Activated T-helper 9 cell treated with anti-CD3 and anti-CD28 coated beads, Interleukin-2, amount 50 U/mL, for 16 hours (primary cell): Measurements from ENCODE around the gene CRYBA1.
"Not testable (repeated sequence)": the region's sequence is repeated elsewhere in the genome, so short reads cannot be mapped to it uniquely, and the experiment has no call there.

ENCODE experiments used
- DNase-seq: peaks from one replicate; pipeline ENCODE4 v3.0.0-alpha.2; 2020; ENCODE audit warnings: low read depth

The CRYBA1 gene, protein sequence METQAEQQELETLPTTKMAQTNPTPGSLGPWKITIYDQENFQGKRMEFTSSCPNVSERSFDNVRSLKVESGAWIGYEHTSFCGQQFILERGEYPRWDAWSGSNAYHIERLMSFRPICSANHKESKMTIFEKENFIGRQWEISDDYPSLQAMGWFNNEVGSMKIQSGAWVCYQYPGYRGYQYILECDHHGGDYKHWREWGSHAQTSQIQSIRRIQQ

DNA sequence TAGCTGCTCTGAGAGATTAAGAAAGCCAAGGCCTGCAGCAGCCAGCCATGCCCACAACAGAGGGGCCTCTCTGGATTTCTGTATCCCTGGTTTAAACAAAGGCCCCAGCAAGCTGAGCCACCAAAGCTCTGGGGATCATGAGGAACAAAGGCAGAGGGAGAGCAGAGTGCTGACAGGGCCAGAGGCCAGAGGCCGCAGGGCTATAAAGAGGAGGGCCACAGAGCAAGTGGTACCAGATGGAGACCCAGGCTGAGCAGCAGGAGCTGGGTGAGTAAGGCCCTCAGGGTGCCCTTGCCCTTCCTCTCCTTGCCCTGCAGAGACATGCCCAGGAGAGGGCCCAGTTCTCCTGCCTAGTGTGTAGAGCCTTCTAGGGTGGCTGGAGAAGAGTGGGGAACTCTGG is at the start of gene CRYBA1:
Gene CRYBA1 (plus strand): TSS at position 232 of the 400 bp plus-strand sequence. CDS start 5 bp downstream, at position 237.
- DNase-seq = no peak

DNA sequence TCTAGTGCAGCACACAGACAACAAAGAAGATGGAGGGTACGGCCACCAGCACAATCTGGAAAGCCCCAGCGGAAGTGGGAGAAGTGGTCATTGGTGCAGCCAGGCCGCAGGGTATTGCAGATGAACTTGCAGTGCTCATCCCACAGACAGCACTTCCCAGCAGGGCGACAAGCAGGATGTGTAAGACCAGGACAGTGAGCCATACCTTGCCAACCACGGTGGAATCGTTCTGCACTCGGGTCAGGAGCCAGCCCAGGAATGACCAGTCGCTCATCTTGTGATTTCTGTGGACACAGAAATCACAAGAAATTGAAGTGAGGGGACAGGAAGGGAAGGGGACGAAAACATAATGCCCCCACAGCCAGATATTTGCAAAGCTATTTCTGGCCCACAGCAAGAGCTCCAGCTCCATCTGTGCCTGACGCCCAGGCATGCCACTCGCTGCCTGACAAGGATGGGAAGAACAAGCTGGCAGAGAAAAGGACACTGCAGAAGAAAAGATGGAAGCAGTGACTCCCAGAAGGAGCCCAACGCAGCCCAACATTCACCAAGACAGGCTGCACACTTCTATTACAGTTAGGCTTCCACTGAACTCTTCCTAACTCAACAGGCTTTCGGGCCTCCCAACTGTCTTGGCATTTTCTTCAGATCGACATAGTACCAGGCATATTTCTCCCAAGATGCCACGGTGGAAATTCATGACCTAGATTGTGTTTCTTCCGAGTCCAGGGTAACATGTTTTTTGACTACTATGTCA is 49.0 kb upstream of the CRYBA1 start:
- no peak for DNase-seq

DNA sequence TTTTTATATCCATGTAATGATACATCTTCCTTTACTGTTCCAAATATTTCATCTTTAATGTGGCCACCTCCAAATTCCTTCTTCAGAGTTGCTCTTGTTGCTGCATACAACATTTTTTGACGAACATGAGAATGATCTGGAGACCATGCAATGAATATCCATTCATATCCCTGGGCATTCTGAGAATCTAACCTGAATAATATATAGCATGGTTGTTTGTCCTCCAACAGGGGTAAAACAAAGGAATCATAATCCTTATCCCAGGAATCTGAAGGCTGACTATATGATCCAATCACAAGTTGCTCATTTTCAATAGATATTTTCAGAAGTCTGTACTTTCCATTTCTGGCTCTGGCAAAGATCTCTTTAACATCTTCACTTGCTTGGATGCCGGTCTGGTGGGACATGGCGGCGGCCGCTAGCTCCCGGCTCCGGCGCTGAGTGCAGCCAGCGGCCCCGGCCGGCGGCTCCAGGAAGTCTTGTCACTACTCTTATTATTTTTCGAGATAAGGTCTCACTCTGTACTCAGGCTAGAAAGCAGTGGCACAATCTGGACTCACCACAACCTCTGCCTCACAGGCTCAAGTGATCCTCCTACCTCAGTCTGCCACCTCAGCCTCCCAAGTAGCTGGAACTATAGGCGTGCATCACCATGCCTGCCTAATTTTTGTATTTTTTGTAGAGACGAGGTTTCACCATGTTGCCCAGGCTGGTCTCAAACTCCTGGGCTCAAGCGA is 42.4 kb upstream of the CRYBA1 start:
- DNase-seq = not testable (repeated sequence)

DNA sequence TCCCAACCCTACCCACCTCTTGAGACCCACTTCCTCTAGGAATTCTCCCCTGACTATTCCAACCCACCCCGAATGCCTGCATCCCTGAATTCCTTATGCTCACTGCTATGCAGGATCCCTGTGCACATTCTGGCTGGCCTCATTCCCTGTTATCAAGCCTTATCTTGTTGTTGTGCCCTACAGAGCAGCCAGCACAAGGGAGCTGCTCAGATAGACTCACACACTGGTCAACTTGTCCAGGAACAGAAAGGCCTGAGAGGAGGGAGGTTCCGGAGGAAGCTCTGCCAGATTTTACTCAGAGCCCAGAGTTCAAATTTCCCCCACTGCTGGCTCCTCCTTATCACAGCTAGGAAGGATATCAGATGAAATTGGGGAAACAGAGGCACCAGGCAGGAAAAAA is 41.6 kb upstream of the CRYBA1 start:
- no peak for DNase-seq

DNA sequence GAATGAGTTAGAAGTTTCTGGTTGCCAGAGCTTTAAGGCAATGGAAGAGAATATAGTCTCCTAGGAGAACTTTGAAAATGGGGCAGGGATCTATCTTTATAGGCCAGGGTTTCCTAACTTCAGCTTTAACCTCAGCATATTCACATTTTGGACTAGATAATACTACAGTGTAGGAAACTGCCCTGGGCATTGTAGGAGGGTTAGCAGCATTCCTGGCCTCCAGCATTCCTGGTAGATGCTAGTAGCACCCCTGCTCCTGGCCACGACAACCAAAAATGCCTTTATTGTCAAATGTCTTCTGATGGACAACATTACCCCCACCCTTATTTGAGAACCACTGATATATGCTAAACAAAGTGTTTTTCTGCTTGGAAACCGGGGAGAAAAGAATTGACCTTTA is 38.7 kb upstream of the CRYBA1 start:
- no peak for DNase-seq

DNA sequence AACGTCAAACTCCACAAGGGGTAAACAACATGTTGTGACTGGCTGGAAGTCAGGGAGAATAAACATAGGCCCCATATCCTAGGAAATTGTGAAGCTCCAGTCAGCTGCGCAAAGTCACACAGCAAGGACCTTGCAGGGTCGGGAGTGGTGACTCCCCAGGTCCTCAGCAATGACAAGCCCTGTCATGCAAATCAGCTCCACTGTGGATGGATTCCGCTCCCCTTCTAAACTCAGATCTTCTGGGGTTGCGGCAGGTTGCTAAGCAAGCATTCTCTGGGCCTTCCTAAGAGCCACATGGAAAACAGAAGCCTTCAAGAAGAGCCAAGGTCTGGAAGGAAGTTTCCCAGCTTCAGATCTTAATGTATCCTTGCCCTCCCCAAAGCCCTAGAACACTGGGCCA is 37.6 kb upstream of the CRYBA1 start:
- no peak for DNase-seq

DNA sequence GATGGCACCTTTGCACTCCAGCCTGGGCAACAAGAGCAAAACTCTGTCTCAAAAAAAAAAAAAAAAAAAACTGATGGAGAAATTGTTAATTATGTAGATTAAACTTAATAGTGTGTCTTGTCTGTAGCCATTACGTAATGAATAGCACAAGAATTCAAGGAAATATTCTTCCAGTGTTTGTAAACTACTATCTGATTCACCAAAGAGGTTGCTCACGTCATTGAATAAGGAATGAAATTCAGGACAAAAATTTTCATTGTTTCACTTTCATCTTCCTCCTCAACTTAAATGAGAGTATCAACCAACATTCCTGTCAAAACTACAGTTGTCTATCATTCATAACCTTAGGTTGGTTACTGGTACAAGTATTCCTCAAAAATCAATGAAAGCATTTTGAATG is 35.8 kb upstream of the CRYBA1 start:
- DNase-seq = no peak

DNA sequence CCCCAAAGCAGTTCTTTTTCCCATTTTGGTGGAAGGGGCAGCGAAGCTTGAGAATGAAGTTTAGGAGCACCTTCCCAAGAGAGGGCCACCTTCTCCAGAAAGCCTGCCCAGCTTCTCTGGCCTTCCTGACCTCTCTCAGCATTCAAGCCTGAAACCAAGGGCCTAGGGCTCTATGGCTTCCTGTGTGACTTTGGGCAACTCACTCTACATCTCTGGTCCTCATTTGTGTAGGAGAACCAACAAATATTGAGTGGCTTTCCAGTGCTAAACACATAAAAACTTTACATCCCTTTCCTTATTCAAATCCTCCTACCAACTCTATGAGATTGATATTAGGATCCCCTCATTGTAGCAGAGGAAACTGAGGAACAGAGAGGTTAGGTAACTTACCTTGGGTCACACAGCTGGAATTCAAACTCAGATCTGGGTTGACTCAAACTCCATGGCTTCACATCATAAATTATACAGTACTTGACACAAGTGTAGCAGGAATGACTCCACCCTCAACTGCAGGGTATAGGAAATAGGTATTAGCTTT is 34.5 kb upstream of the CRYBA1 start:
- no peak for DNase-seq

DNA sequence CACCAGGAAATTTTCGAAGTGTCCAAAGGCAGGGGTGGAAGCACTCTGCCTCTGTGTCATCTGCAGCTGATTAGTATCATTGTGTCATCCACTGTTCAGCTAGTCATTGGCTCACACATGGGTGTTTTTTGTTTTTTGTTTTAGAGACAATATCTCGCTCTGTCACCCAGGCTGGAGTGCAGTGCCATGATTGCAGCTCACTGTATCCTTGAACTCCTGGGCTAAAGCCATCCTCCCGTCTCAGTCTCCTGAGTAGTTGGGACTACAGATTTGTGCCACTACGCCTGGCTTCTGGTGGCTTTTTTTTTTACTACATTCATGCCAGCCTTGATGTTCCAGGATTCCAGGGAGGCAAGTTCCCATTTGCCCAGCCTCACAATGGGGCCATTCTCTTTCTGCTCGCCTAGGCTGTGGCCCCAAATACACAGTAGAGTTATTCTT is 34.0 kb upstream of the CRYBA1 start:
- no peak for DNase-seq

DNA sequence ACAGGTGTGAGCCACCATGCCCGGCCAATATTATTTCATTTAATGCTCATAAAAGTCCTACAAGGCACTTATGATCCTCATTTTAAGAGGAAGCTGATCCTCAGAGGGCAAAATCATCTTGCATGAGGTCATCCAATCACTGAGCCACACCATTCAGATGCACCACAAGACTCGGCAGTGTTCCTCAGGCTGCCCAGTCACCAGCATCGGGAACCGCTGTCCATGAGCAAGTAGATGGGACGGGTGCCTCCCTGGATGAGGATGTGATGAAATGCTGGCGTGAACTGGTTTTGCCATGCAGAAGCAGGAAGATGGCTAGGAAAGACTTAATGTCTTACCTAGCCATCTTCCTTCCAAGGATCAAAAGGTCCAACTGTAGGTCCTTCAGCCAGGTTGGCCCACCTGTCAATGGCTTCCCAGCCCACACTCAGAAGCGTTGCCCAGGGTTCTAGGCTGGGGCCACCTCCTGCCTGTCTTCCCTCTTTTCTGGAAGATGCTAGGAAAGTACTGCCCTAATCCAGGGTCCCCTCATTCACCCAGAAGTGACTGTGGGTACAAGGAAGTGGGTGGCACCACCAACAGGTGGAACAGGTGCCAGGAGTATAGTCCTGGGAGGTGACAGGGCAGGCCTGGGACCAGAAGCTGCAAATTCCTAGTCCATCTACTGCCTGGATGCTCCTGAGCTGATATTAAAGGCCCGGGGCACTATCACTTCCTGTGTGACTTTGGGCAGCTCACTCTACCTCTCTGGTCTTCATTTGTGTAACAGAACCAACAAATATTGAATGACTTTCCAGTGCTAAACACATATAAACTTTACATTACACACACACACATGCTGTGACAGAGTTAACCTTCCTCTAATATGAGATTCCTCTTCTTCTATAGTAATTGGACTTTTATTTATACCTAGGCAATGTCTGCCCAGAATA is 32.2 kb upstream of the CRYBA1 start:
- no peak for DNase-seq

DNA sequence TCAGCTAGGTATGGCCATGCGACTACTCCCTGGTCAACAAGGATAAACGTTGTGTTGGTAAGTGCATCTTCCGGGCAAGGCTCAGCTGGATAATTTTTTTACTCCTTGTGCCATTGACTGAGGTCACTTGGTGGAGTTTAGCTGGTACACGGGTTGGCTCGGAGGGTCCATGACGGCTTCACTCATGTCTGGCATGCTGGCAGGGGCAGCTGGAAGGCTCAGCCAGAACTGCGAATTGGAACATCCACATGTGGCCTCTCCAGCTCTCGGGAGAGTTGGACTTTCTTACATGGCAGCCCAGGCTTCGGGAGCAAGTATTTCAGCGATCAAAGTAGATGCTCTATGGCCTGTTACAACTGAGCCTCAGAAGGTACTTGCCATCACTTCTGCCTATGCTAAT is 31.5 kb upstream of the CRYBA1 start:
- no peak for DNase-seq

DNA sequence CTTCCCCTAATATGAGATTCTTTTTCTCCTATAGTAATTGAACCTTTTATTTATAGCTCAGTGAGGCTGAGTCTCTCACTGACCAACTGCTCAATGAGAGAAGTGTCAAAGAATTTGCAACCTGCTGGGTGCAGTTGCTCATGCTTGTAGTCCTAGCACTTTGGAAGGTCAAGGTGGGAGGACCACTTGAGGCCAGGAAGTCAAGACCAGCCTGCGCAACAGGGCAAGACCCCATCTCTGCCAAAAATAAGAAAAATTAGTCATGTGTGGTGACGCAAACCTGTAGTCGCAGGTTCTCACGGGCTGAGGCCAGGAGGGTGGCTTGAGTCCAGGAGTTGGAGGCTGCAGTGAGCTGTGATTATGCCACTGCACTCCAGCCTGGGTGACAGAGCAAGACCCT is 30.9 kb upstream of the CRYBA1 start:
- no peak for DNase-seq

DNA sequence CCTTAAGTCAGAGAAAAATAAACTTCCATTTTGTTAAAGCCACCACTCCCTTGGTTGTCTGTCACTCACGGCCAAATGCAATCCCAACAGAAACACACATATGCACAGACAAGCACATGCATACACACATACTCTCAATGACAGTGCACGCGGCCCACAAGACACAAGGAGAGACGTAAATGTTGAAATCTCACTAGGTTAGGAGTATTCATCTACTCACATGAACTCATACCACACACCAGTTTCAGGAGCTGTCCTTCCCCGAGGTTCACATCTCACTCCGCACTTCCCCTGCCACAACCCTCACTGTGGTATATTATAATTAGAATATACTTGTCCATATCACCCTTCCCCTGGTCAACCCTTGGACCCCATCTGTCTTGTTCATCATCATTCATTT is 30.5 kb upstream of the CRYBA1 start:
- DNase-seq = no peak

DNA sequence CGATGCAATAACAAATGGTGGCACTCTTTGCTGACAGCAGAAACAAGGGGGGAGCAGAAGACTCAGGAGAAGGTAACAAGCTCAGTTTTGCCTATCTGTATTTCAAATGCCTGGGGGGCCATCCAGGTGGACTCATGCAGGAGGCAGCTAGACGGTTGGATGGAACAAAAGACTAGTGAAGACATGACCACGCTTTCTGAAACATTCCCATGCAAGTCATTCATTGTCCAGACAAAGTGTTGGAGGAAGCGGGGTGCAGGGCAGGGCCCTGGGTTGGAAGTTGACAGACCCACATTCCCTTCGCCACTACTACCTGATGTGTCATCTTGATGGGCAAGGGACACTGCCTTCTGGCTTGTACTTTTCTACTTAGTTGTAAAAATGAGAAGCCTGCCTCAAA is 29.8 kb upstream of the CRYBA1 start:
- no peak for DNase-seq

DNA sequence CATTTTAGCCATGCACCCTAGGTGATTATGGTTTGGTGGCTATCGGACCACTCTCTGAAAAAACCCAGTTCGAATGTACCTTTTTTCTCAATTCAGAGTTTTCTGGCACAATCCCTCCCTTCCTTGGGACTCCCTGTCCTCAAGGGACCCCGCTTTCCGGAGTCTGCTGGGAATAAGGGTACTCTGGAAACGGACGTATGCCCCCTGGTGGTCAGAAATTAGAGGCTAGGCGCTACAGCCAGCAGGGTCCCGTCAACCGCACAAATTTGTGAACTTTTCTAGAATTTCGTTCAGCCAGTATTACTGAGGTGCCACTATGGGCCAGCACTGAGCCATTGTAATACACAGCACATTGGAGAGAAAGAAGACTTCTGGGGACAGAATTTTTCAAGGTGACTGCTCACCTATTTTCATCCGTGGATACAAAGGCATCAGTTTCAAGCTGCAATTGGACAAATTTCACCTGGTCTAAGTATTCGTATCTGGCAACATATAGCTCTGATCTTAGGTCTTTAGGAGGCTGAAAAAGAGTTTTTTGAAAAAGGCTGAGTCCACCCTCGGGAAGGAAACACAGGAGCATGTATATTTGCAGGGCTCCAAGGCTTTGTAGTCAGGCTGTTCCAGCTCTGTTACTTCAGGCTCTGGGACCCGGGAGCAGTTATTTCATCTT is 27.1 kb upstream of the CRYBA1 start:
- DNase-seq = peak; percentile 45

DNA sequence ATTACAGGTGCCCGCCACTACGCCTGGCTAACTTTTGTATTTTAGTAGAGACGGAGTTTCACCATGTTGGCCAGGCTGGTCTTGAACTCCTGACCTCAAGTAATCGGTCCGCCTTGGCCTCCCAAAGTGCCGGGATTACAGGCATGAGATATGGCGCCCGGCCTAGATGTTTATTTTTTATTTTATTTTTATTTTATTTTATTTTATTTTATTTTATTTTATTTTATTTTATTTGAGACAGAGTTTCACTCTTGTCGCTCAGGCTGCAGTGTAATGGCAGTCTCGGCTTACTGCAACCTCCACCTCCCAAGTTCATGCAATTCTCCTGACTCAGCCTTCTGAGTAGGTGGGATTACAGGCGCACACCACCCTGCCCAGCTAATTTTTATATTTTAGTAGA is 25.3 kb upstream of the CRYBA1 start:
- not testable (repeated sequence) for DNase-seq

DNA sequence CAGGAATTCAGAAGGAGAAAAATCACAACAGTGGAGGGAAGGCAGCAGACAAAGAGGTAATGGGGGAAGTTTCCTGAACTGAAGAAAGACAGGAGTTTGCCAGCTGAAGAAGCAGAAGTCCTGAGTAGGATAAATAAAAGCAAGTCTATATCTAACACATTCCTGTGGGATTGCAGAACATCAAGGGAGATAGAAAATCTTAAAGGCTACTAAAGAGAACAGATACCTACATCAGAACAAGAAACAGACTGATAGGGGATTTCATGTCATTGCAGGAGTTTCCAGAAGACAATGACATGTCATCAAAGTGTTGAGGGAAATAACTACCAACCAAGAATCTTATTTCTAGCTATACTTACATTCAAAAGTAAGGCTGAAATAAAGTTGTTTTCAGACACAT is 21.3 kb upstream of the CRYBA1 start:
- no peak for DNase-seq

DNA sequence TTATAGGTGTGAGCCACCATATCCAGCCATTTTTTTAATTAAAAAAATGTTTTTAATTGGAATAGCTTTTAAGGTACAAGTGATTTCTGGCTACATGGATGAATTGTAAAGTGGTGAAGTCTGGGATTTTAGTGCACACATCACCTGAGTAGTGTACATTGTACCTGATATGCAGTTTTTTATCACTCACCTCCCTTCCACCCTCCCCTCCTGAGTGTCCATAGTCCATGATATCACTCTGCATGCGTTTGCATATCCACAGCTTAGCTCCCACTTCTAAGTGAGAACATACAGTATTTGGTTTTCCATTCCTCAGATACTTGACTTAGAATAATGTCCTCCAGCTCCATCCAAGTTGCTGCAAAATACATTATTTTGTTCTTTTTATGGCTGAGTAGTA is 13.4 kb upstream of the CRYBA1 start:
- no peak for DNase-seq

DNA sequence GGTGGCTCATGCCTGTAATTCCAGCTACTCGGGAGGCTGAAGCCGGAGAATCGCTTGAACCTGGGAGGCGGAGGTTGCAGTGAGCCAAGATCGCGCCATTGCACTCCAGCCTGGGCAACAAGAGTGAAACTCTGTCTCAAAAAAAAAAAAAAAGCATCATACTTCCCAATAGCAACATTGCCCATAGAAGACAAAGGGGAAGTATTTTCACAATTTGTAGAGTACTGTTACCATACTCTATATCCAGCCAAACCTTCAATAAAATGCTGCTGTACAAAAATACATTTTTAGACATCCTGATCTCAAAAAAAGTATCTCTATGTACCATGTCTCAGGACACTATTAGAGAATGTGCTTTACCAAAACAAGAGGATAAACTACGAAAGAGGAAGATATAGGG is 11.7 kb upstream of the CRYBA1 start:
- not testable (repeated sequence) for DNase-seq

DNA sequence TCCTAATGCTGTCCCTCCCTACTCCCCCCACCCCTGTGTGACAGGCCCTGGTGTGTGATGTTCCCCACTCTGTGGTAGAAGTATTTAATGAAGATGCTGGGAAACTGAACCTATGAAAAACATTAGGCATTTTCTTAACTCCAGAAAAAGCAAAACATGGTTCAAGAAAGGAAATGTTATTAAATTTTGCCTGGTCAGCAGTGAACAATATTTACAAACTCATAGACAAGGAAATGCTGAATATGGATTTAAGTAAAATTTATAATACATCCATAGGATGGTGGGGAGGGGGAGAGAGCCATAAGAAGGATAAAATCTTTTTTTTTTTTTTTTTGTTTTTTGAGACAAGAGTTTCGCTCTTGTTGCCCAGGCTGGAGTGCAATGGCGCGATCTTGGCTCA is 10.8 kb upstream of the CRYBA1 start:
- DNase-seq = no peak

DNA sequence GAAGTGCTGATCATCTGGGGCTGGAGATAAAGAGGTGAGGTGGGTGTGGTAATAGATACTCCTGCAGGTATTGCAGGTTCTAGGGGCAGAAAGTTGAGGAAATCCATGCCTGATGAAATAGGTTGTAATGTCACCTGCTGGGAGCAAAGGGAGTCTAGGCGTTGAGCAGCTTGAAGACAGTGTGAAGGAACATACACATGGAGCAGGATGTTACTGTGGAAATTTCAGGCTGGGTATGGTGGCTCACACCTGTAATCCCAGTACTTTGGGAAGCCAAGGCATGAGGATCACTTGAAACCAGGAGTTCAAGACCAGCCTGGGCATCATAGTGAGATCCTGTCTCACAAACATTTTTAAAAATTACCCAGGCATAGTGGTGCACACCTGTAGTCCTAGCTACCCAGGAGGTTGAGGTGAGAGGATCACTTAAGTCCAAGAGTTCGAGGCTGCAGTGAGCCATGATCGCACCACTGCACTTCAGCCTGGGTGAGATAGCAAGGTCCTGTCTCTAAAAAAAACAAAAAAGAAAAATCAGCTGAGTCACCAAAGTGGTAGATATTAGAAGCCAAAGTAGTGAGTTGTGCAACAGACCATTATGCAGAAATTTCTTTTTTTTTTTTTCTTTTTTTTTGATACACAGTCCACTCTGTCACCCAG is 9.1 kb upstream of the CRYBA1 start:
- DNase-seq = no peak
